HG02981 (cell line): Measurements from ENCODE around the gene DCAKD.

ENCODE experiments used
- ATAC-seq: cut with Tn5 transposase; IDR thresholded peaks from one replicate; pipeline ENCODE4 v1.9.1; 2021; ENCODE audit warnings: mild to moderate bottlenecking, moderate library complexity; ENCODE audit not compliant: unreplicated experiment

Gene DCAKD

GRCh38 chr17:45031231-45032173, 19.9 kb downstream of the DCAKD start:
- ATAC-seq = no peak

- no peak for ATAC-seq
Measured at GRCh38 chr17:45030733-45031132, 20.7 kb downstream of the DCAKD start.

GRCh38 chr17:45029758-45030423, 21.5 kb downstream of the DCAKD start:
- no peak for ATAC-seq

GRCh38 chr17:45029096-45029495, 22.3 kb downstream of the DCAKD start:
- ATAC-seq = no peak

GRCh38 chr17:45022655-45023339, 28.6 kb downstream of the DCAKD start:
- ATAC-seq = no peak

- no peak for ATAC-seq
Measured at GRCh38 chr17:45022288-45022648, 29.2 kb downstream of the DCAKD start.

- ATAC-seq = peak; percentile 40
Measured at GRCh38 chr17:45021607-45022287, 29.7 kb downstream of the DCAKD start.

GRCh38 chr17:45020354-45021138, 30.9 kb downstream of the DCAKD start:
- ATAC-seq = no peak

- no peak for ATAC-seq
Measured at GRCh38 chr17:45018848-45019711, 32.4 kb downstream of the DCAKD start.

- no peak for ATAC-seq
Measured at GRCh38 chr17:45018514-45018847, 33.0 kb downstream of the DCAKD start.

GRCh38 chr17:45016823-45017222, 34.6 kb downstream of the DCAKD start:
- ATAC-seq = no peak

- no peak for ATAC-seq
Measured at GRCh38 chr17:45016237-45016636, 35.2 kb downstream of the DCAKD start.

GRCh38 chr17:45013021-45013997, 38.1 kb downstream of the DCAKD start:
- ATAC-seq = no peak

- ATAC-seq = no peak
Measured at GRCh38 chr17:45011767-45012166, 39.7 kb downstream of the DCAKD start.

GRCh38 chr17:45009676-45010467, 41.6 kb downstream of the DCAKD start:
- ATAC-seq = no peak

GRCh38 chr17:45008216-45008615, 43.2 kb downstream of the DCAKD start:
- ATAC-seq = no peak

- no peak for ATAC-seq
Measured at GRCh38 chr17:45006927-45007461, 44.4 kb downstream of the DCAKD start.
